GM19240 (cell line): ENCODE measurements around the gene ARHGEF1.

Experiments used
- DNase-seq: peaks from one replicate; pipeline ENCODE4 v3.0.0; 2011; ENCODE audit warnings: low spot score; ENCODE audit not compliant: insufficient read length

Gene ARHGEF1

GRCh38 chr19:41947091-41947490, 64.1 kb downstream of the ARHGEF1 start:
- no peak for DNase-seq

- DNase-seq: no peak
Measured at GRCh38 chr19:41951686-41952172, 68.7 kb downstream of the ARHGEF1 start.

- DNase-seq: no peak
Measured at GRCh38 chr19:41955521-41955920, 72.5 kb downstream of the ARHGEF1 start.

- no peak for DNase-seq
Measured at GRCh38 chr19:41956621-41957020, 73.6 kb downstream of the ARHGEF1 start.
